Astrocyte (in vitro differentiated cells and primary cell): Measurements from ENCODE around the gene ADCY2. TPM values are rescaled to one million over a fixed set of nuclear protein-coding genes. Genes with fewer than 3 reads are reported as not detected.
A peak's percentile ranks its signal among the peaks of the same experiment; 100 is the strongest.

Experiments used
- DNase-seq: peaks from one replicate; pipeline ENCODE4 v3.0.0-alpha.2; 2010; ENCODE audit warnings: low read depth
- FAIRE-seq: peaks from 2 replicates; lab custom pipeline; 2011; peaks lifted over from hg19 to GRCh38; lab: Jason Lieb, UNC
- H2AFZ ChIP-seq: 2 replicates; pipeline ENCODE4 v1.6.0; 2012; ENCODE audit warnings: low read depth, low read length, inconsistent platforms
- H3K27ac ChIP-seq: 2 replicates; pipeline ENCODE4 v1.5.1; 2011; ENCODE audit warnings: low read depth, low read length, inconsistent platforms
- H3K27me3 ChIP-seq: 2 replicates; pipeline ENCODE4 v1.6.0; 2011; ENCODE audit warnings: low read length, inconsistent platforms; ENCODE audit not compliant: insufficient read depth
- H3K36me3 ChIP-seq: 2 replicates; pipeline ENCODE4 v1.5.1; 2011; ENCODE audit warnings: low read length, inconsistent platforms; ENCODE audit not compliant: insufficient read depth
- H3K4me1 ChIP-seq: 2 replicates; pipeline ENCODE4 v1.5.1; 2011; ENCODE audit warnings: low read length, inconsistent platforms; ENCODE audit not compliant: insufficient read depth
- H3K4me2 ChIP-seq: 2 replicates; pipeline ENCODE4 v1.6.0; 2012; ENCODE audit warnings: low read length, inconsistent platforms
- H3K4me3 ChIP-seq: 2 replicates; pipeline ENCODE4 v1.5.1; 2011; ENCODE audit warnings: low read depth, mild to moderate bottlenecking, low read length, inconsistent platforms; ENCODE audit not compliant: insufficient read depth
- H3K79me2 ChIP-seq: 2 replicates; pipeline ENCODE4 v1.6.0; 2012; ENCODE audit warnings: mild to moderate bottlenecking, low read length, inconsistent platforms; ENCODE audit not compliant: insufficient read depth
- H3K9ac ChIP-seq: 2 replicates; pipeline ENCODE4 v1.6.0; 2012; ENCODE audit warnings: mild to moderate bottlenecking, low read length, inconsistent platforms
- H3K9me3 ChIP-seq: 2 replicates; pipeline ENCODE4 v1.5.1; 2012; ENCODE audit warnings: low read depth, mild to moderate bottlenecking, low read length, inconsistent platforms; ENCODE audit not compliant: insufficient read depth
- H4K20me1 ChIP-seq: 2 replicates; pipeline ENCODE4 v1.6.0; 2012; ENCODE audit warnings: low read length, inconsistent platforms; ENCODE audit not compliant: insufficient read depth
- H3K27ac Mint-ChIP-seq: one replicate; pipeline ENCODE4 v1.8.0; 2021; ENCODE audit warnings: mild to moderate bottlenecking, mixed read lengths; ENCODE audit not compliant: unreplicated experiment
- H3K27me3 Mint-ChIP-seq: one replicate; pipeline ENCODE4 v1.8.0; 2021; ENCODE audit warnings: low read depth, mixed read lengths; ENCODE audit not compliant: unreplicated experiment
- H3K36me3 Mint-ChIP-seq: one replicate; pipeline ENCODE4 v1.8.0; 2021; ENCODE audit warnings: low read depth, mixed read lengths; ENCODE audit not compliant: unreplicated experiment
- H3K4me1 Mint-ChIP-seq: one replicate; pipeline ENCODE4 v1.8.0; 2021; ENCODE audit warnings: low read depth, mixed read lengths; ENCODE audit not compliant: unreplicated experiment
- H3K4me3 Mint-ChIP-seq: one replicate; pipeline ENCODE4 v1.8.0; 2021; ENCODE audit warnings: mild to moderate bottlenecking, moderate library complexity, mixed read lengths; ENCODE audit not compliant: unreplicated experiment
- H3K9me3 Mint-ChIP-seq: one replicate; pipeline ENCODE4 v1.8.0; 2021; ENCODE audit warnings: mild to moderate bottlenecking, mixed read lengths; ENCODE audit not compliant: unreplicated experiment
- CTCF ChIP-seq: IDR thresholded peaks from 2 replicates; pipeline ENCODE4 v1.5.1; 2011; ENCODE audit warnings: low read depth, mild to moderate bottlenecking, inconsistent platforms, low read length, moderate library complexity; ENCODE audit not compliant: insufficient read depth
- EZH2 ChIP-seq: IDR thresholded peaks from 2 replicates; pipeline ENCODE4 v1.6.1; 2012; ENCODE audit warnings: mild to moderate bottlenecking, low read length, inconsistent platforms; ENCODE audit not compliant: insufficient read depth
- total RNA-seq: library from RNA; stranded (reverse); gene quantifications from 2 replicates; pipeline ENCODE4 v1.2.1, GENCODE V29; 2021

ADCY2 gene
- total RNA-seq, 1 donor from 2014 or later: 5.7 TPM

- FAIRE-seq (no peak), DNase-seq (no peak)
- Histone ChIP-seq H3K4me1 (peaks cover 23% of the 10 kb centered on the region), H3K9me3 (no peaks in the 10 kb centered on the region), H2AFZ (no peak overlapping the region), H3K4me3 (no peak overlapping the region), H4K20me1 (peaks cover 49% of the 10 kb centered on the region), H3K27ac (no peak overlapping the region), H3K9ac (no peak overlapping the region), H3K79me2 (peaks cover 71% of the 10 kb centered on the region), H3K36me3 (peaks cover 23% of the 10 kb centered on the region), H3K4me2 (no peak overlapping the region), H3K27me3 (no peaks in the 10 kb centered on the region)
- H3K27me3 Mint-ChIP-seq: no peaks in the 10 kb centered on the region
- no peaks in the 10 kb centered on the region for H3K9me3 Mint-ChIP-seq
- no peak for TF ChIP-seq CTCF
- TF ChIP-seq EZH2: no peak
- no peaks in the 10 kb centered on the region for H3K36me3 Mint-ChIP-seq
- peaks cover 34% of the 10 kb centered on the region for H3K4me1 Mint-ChIP-seq
- no peak overlapping the region for H3K4me3 Mint-ChIP-seq
- no peak overlapping the region for H3K27ac Mint-ChIP-seq
Measured at GRCh38 chr5:7875151-7875550, 479.2 kb downstream of the ADCY2 start.

- DNase-seq (peak; percentile 57), FAIRE-seq (no peak)
- Histone ChIP-seq H3K4me1 (peaks cover 21% of the 10 kb centered on the region), H3K9ac (peak overlapping the region; percentile 20), H2AFZ (no peak overlapping the region), H3K9me3 (no peaks in the 10 kb centered on the region), H3K4me3 (no peak overlapping the region), H3K79me2 (peaks cover 69% of the 10 kb centered on the region), H3K4me2 (peak overlapping the region; percentile 37), H4K20me1 (peaks cover 46% of the 10 kb centered on the region), H3K27me3 (no peaks in the 10 kb centered on the region), H3K27ac (peak overlapping the region; percentile 28), H3K36me3 (peaks cover 23% of the 10 kb centered on the region)
- Mint-ChIP-seq H3K9me3 (no peaks in the 10 kb centered on the region), H3K27ac (no peak overlapping the region), H3K36me3 (peaks cover 2% of the 10 kb centered on the region), H3K4me1 (peaks cover 27% of the 10 kb centered on the region), H3K27me3 (no peaks in the 10 kb centered on the region), H3K4me3 (no peak overlapping the region)
- TF ChIP-seq EZH2: no peak
Measured at GRCh38 chr5:7876867-7877266, 480.9 kb downstream of the ADCY2 start.

GRCh38 chr5:7877851-7878250 lies 481.9 kb downstream of the ADCY2 start:
- H3K27me3 ChIP-seq: no peaks in the 10 kb centered on the region
- H3K27ac Mint-ChIP-seq: no peak overlapping the region
- peaks cover 61% of the 10 kb centered on the region for H3K79me2 ChIP-seq
- H3K27ac ChIP-seq: no peak overlapping the region
- no peaks in the 10 kb centered on the region for H3K9me3 Mint-ChIP-seq
- no peak overlapping the region for H3K9ac ChIP-seq
- H3K4me3 ChIP-seq: no peak overlapping the region
- H3K4me1 Mint-ChIP-seq: peaks cover 22% of the 10 kb centered on the region
- no peaks in the 10 kb centered on the region for H3K27me3 Mint-ChIP-seq
- peaks cover 51% of the 10 kb centered on the region for H4K20me1 ChIP-seq
- H3K4me3 Mint-ChIP-seq: peak overlapping the region; percentile 41
- peaks cover 21% of the 10 kb centered on the region for H3K4me1 ChIP-seq
- no peak for FAIRE-seq
- H3K4me2 ChIP-seq: no peak overlapping the region
- no peak overlapping the region for H2AFZ ChIP-seq
- peaks cover 25% of the 10 kb centered on the region for H3K36me3 ChIP-seq
- no peaks in the 10 kb centered on the region for H3K9me3 ChIP-seq
- peak; percentile 59 for DNase-seq
- TF ChIP-seq EZH2 (no peak), CTCF (no peak)
- H3K36me3 Mint-ChIP-seq: peaks cover 3% of the 10 kb centered on the region
